Parathyroid adenoma (tissue), 2 donors: ENCODE measurements around the gene CFAP97D1.

Experiments
- H2AFZ ChIP-seq: fragments of 300-600 bp; sonication (generic); one replicate; pipeline ENCODE4 v1.7.0; 2017; ENCODE audit warnings: antibody characterized with exemption, mild to moderate bottlenecking
- H3K27ac ChIP-seq: fragments of 300-600 bp; sonication (generic); one replicate; pipeline ENCODE4 v1.7.0; 2017
- H3K27me3 ChIP-seq: fragments of 300-600 bp; sonication (generic); one replicate; pipeline ENCODE4 v1.7.0; 2017; ENCODE audit warnings: low read length; ENCODE audit not compliant: control insufficient read depth, insufficient read depth
- H3K36me3 ChIP-seq: fragments of 300-600 bp; sonication (generic); one replicate; pipeline ENCODE4 v1.7.0; 2017; ENCODE audit warnings: low read length; ENCODE audit not compliant: control insufficient read depth, insufficient read depth
- H3K4me1 ChIP-seq: fragments of 300-600 bp; sonication (generic); one replicate; pipeline ENCODE4 v1.7.0; 2017; ENCODE audit warnings: control low read depth
- H3K4me2 ChIP-seq: fragments of 300-600 bp; sonication (generic); one replicate; pipeline ENCODE4 v1.7.0; 2017; ENCODE audit warnings: low read length
- H3K4me3 ChIP-seq: fragments of 300-600 bp; sonication (generic); one replicate; pipeline ENCODE4 v1.7.0; 2017; ENCODE audit warnings: low read depth, low read length
- H3K79me2 ChIP-seq: fragments of 300-600 bp; sonication (generic); one replicate; pipeline ENCODE4 v1.7.0; 2017; ENCODE audit warnings: control low read depth
- H3K9ac ChIP-seq: fragments of 300-600 bp; sonication (generic); one replicate; pipeline ENCODE4 v1.7.0; 2017; ENCODE audit warnings: mild to moderate bottlenecking
- H3K9me3 ChIP-seq: fragments of 300-600 bp; sonication (generic); one replicate; pipeline ENCODE4 v1.7.0; 2017; ENCODE audit warnings: low read length; ENCODE audit not compliant: control insufficient read depth
- CTCF ChIP-seq: fragments of 300-600 bp; sonication (generic); IDR thresholded peaks from one replicate; pipeline ENCODE4 v1.7.0; 2017; ENCODE audit warnings: antibody characterized with exemption, mild to moderate bottlenecking
- donor health status: primary hyperparathyroidism.

CFAP97D1 gene

GRCh38 chr17:43830510-43831140, 50.4 kb downstream of the CFAP97D1 start:
- Histone ChIP-seq H2AFZ (no peak overlapping the region), H3K79me2 (no peaks in the 10 kb centered on the region), H3K9ac (no peak overlapping the region), H3K4me1 (peaks cover 7% of the 10 kb centered on the region), H3K36me3 (no peaks in the 10 kb centered on the region), H3K4me3 (no peak overlapping the region), H3K4me2 (no peak overlapping the region), H3K27me3 (no peaks in the 10 kb centered on the region), H3K27ac (no peak overlapping the region), H3K9me3 (no peaks in the 10 kb centered on the region)
- no peak for TF ChIP-seq CTCF

GRCh38 chr17:43831633-43832032, 51.4 kb downstream of the CFAP97D1 start:
- Histone ChIP-seq H3K4me3 (no peak overlapping the region), H3K27ac (no peak overlapping the region)

GRCh38 chr17:43832168-43832975, 52.1 kb downstream of the CFAP97D1 start:
- no peak overlapping the region for H3K27ac ChIP-seq
- TF ChIP-seq CTCF: no peak

More at GRCh38 chr17:43831633-43832032, 51.4 kb downstream of the CFAP97D1 start:
- H3K27me3 ChIP-seq: no peaks in the 10 kb centered on the region
- H3K36me3 ChIP-seq: no peaks in the 10 kb centered on the region
- no peak overlapping the region for H3K9ac ChIP-seq
- no peak overlapping the region for H3K4me2 ChIP-seq
- TF ChIP-seq CTCF: no peak
- H3K9me3 ChIP-seq: no peaks in the 10 kb centered on the region
- H3K4me1 ChIP-seq: peaks cover 7% of the 10 kb centered on the region
- no peak overlapping the region for H2AFZ ChIP-seq
- no peaks in the 10 kb centered on the region for H3K79me2 ChIP-seq

GRCh38 chr17:43832976-43833829, 53.0 kb downstream of the CFAP97D1 start, which contains the start of gene MPP3:
MPP3 (minus strand) TSS chr17:43833146; CDS start chr17:43831906, 1,240 bp downstream.
- Histone ChIP-seq H3K4me2 (peak within 1 kb of the TSS; percentile 68), H3K79me2 (no peaks in the 10 kb centered on the region), H3K4me3 (peak within 1 kb of the TSS; percentile 44), H3K9me3 (no peaks in the 10 kb centered on the region), H3K27ac (no peak within 1 kb of the TSS), H3K27me3 (no peaks in the 10 kb centered on the region), H3K9ac (peak within 1 kb of the TSS; percentile 46), H3K4me1 (peaks cover 7% of the 10 kb centered on the region), H3K36me3 (no peaks in the 10 kb centered on the region), H2AFZ (peak within 1 kb of the TSS; percentile 97)
- no peak for TF ChIP-seq CTCF

More at GRCh38 chr17:43832168-43832975, 52.1 kb downstream of the CFAP97D1 start:
- H3K79me2 ChIP-seq: no peaks in the 10 kb centered on the region
- H3K9me3 ChIP-seq: no peaks in the 10 kb centered on the region
- peak overlapping the region; percentile 46 for H3K9ac ChIP-seq
- peak overlapping the region; percentile 41 for H3K4me3 ChIP-seq
- peaks cover 7% of the 10 kb centered on the region for H3K4me1 ChIP-seq
- H3K4me2 ChIP-seq: peak overlapping the region; percentile 68
- peak overlapping the region; percentile 97 for H2AFZ ChIP-seq
- no peaks in the 10 kb centered on the region for H3K36me3 ChIP-seq
- H3K27me3 ChIP-seq: no peaks in the 10 kb centered on the region
